ENCODE data around the gene HGD. TPM values are rescaled to one million over a fixed set of nuclear protein-coding genes. Genes with fewer than 3 reads are reported as not detected.

Gene HGD
- total and polyA plus RNA-seq, 2 of the 13 experiments (the other 11 are each of a cell fraction or from before 2014, with no cell fraction given) = 265 to 398 TPM

DNA sequence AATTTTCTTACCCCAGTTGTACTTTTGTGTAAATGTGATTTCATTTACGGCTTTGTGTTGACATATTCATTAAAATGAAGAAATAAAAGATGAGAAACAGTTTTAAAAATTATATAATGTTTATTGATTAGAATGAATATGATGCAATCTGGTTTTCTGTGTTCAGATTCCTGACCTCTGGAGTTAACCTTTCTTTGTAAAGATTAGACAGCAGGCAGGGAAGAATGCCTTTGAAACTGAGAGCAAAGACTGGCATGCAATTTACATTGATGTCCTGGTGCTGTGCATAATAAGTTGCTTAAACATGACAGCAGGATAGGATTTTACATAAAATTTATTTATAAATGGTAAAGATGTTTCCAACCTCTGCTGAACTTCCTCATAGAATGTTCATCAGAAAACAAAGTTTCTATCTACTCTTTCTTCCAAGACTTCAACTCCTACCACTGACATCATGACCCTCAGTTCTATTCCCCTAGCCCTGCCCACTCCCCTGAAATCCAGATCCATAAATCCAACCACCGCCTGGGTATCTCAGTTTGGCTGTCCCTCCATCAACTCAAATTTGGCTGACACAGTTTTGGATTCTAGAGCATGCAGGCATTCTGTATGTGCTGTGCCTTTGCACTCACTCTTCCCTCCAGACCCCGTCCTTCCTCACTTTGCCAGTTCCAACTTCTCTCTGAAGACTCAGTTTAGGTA, 1.7 kb downstream of the HGD start (continued):
- TF ChIP-seq MED1 (CRISPR knock-in tag; IDR thresholded peaks at IDR 0.05) (peak; percentile 59; the same call in 1 of the 2 replicates), NFYC (CRISPR knock-in tag; IDR thresholded peaks at IDR 0.05) (0 out of 2 replicates have a peak, but pooled peaks have one; percentile 8), EP300 (IDR thresholded peaks at IDR 0.05; ENCODE audit: low read depth in 2 of 2, low read length in 2 of 2) (peak; percentile 77 to 78), EP300 (CRISPR knock-in tag; IDR thresholded peaks at IDR 0.05; ENCODE audit: borderline replicate concordance) (no peak), KAT8 (CRISPR knock-in tag; IDR thresholded peaks at IDR 0.05) (peak; percentile 16; the same call in 1 of the 2 replicates), TARDBP (CRISPR knock-in tag; IDR thresholded peaks at IDR 0.05) (no peak), SIN3A (IDR thresholded peaks at IDR 0.05; ENCODE audit: borderline replicate concordance, low read depth, low read length) (peak; percentile 77; the same call in 1 of the 2 replicates), TAF15 (IDR thresholded peaks at IDR 0.05; ENCODE audit: low read depth, low read length, poor library complexity, severe bottlenecking) (no peak), TOE1 (CRISPR knock-in tag; IDR thresholded peaks at IDR 0.05) (no peak), GATAD2A (CRISPR knock-in tag; IDR thresholded peaks at IDR 0.05) (peak; percentile 86), JARID2 (CRISPR knock-in tag; IDR thresholded peaks at IDR 0.05; ENCODE audit: insufficient replicate concordance) (no peak), SIX4 (CRISPR knock-in tag; IDR thresholded peaks at IDR 0.05) (peak; percentile 58; the same call in 1 of the 2 replicates), GTF2F1 (IDR thresholded peaks at IDR 0.05; ENCODE audit: low read length) (no peak), SMC3 (IDR thresholded peaks at IDR 0.05; ENCODE audit: low read length) (peak; percentile 26; the same call in 1 of the 2 replicates)
- TF ChIP-seq, protein P1, sequence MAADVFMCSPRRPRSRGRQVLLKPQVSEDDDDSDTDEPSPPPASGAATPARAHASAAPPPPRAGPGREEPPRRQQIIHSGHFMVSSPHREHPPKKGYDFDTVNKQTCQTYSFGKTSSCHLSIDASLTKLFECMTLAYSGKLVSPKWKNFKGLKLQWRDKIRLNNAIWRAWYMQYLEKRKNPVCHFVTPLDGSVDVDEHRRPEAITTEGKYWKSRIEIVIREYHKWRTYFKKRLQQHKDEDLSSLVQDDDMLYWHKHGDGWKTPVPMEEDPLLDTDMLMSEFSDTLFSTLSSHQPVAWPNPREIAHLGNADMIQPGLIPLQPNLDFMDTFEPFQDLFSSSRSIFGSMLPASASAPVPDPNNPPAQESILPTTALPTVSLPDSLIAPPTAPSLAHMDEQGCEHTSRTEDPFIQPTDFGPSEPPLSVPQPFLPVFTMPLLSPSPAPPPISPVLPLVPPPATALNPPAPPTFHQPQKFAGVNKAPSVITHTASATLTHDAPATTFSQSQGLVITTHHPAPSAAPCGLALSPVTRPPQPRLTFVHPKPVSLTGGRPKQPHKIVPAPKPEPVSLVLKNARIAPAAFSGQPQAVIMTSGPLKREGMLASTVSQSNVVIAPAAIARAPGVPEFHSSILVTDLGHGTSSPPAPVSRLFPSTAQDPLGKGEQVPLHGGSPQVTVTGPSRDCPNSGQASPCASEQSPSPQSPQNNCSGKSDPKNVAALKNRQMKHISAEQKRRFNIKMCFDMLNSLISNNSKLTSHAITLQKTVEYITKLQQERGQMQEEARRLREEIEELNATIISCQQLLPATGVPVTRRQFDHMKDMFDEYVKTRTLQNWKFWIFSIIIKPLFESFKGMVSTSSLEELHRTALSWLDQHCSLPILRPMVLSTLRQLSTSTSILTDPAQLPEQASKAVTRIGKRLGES (CRISPR knock-in tag; IDR thresholded peaks at IDR 0.05; ENCODE audit: borderline replicate concordance) = no peak
- TF ChIP-seq, protein P2, sequence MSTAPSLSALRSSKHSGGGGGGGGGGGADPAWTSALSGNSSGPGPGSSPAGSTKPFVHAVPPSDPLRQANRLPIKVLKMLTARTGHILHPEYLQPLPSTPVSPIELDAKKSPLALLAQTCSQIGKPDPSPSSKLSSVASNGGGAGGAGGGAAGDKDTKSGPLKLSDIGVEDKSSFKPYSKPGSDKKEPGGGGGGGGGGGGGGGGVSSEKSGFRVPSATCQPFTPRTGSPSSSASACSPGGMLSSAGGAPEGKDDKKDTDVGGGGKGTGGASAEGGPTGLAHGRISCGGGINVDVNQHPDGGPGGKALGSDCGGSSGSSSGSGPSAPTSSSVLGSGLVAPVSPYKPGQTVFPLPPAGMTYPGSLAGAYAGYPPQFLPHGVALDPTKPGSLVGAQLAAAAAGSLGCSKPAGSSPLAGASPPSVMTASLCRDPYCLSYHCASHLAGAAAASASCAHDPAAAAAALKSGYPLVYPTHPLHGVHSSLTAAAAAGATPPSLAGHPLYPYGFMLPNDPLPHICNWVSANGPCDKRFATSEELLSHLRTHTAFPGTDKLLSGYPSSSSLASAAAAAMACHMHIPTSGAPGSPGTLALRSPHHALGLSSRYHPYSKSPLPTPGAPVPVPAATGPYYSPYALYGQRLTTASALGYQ (CRISPR knock-in tag; IDR thresholded peaks at IDR 0.05) = peak; percentile 50; the same call in 1 of the 2 replicates
- TF ChIP-seq, protein P3, sequence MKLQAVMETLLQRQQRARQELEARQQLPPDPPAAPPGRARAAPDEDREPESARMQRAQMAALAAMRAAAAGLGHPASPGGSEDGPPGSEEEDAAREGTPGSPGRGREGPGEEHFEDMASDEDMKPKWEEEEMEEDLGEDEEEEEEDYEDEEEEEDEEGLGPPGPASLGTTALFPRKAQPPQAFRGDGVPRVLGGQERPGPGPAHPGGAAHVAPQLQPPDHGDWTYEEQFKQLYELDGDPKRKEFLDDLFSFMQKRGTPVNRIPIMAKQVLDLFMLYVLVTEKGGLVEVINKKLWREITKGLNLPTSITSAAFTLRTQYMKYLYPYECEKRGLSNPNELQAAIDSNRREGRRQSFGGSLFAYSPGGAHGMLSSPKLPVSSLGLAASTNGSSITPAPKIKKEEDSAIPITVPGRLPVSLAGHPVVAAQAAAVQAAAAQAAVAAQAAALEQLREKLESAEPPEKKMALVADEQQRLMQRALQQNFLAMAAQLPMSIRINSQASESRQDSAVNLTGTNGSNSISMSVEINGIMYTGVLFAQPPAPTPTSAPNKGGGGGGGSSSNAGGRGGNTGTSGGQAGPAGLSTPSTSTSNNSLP (IDR thresholded peaks at IDR 0.05; ENCODE audit: low read depth, low read length) = peak; percentile 85
- TF ChIP-seq, protein P4, sequence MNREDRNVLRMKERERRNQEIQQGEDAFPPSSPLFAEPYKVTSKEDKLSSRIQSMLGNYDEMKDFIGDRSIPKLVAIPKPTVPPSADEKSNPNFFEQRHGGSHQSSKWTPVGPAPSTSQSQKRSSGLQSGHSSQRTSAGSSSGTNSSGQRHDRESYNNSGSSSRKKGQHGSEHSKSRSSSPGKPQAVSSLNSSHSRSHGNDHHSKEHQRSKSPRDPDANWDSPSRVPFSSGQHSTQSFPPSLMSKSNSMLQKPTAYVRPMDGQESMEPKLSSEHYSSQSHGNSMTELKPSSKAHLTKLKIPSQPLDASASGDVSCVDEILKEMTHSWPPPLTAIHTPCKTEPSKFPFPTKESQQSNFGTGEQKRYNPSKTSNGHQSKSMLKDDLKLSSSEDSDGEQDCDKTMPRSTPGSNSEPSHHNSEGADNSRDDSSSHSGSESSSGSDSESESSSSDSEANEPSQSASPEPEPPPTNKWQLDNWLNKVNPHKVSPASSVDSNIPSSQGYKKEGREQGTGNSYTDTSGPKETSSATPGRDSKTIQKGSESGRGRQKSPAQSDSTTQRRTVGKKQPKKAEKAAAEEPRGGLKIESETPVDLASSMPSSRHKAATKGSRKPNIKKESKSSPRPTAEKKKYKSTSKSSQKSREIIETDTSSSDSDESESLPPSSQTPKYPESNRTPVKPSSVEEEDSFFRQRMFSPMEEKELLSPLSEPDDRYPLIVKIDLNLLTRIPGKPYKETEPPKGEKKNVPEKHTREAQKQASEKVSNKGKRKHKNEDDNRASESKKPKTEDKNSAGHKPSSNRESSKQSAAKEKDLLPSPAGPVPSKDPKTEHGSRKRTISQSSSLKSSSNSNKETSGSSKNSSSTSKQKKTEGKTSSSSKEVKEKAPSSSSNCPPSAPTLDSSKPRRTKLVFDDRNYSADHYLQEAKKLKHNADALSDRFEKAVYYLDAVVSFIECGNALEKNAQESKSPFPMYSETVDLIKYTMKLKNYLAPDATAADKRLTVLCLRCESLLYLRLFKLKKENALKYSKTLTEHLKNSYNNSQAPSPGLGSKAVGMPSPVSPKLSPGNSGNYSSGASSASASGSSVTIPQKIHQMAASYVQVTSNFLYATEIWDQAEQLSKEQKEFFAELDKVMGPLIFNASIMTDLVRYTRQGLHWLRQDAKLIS (CRISPR knock-in tag; IDR thresholded peaks at IDR 0.05) = 0 out of 2 replicates have a peak, but pooled peaks have one; percentile 29

Measured in HepG2 (cell line).